ENCODE measurements around the gene PODXL. TPM values are rescaled to one million over a fixed set of nuclear protein-coding genes. Genes with fewer than 3 reads are reported as not detected.

The PODXL gene
- total RNA-seq, 4 donors from 2014 or later: 4.3 to 20.2 (median 13.8) TPM

- 84 to 89% methylated on average over 14 of the region's 14 CpGs for WGBS, 2 donors
- DNase-seq (ENCODE audit: low spot score in 2 of 2): peak in 1 of 2 donors; percentile 70
- intact Hi-C loops (cut with DNase I; ENCODE audit: low total_unique reads): no loop called here
- TF ChIP-seq CTCF (IDR thresholded peaks at IDR 0.05) (no peak), POLR2A (IDR thresholded peaks at IDR 0.05) (no peak)
- H3K4me3 ChIP-seq (ENCODE audit: low read depth, poor library complexity, severe bottlenecking): no peak overlapping the region
Observed at GRCh38 chr7:131504157-131504899, 52.1 kb downstream of the PODXL start.

GRCh38 chr7:131503639-131504038, 52.8 kb downstream of the PODXL start:
- 48 to 54% methylated on average over 6 of the region's 6 CpGs for WGBS, 2 donors
- no peak overlapping the region for H3K4me3 ChIP-seq (ENCODE audit: low read depth, poor library complexity, severe bottlenecking)
- TF ChIP-seq POLR2A (IDR thresholded peaks at IDR 0.05) (no peak), CTCF (IDR thresholded peaks at IDR 0.05) (no peak)
- peak in 1 of 2 donors; percentile 61 for DNase-seq (ENCODE audit: low spot score in 2 of 2)
- intact Hi-C loops (cut with DNase I; ENCODE audit: low total_unique reads): no loop called here

GRCh38 chr7:131502810-131503508, 53.5 kb downstream of the PODXL start:
- WGBS, 2 donors: 29 to 31% methylated on average over 7 to 9 of the region's 9 CpGs
- DNase-seq (ENCODE audit: low spot score in 2 of 2): peak in 1 of 2 donors; percentile 85

GRCh38 chr7:131501930-131502685, 54.3 kb downstream of the PODXL start:
- H3K4me3 ChIP-seq (ENCODE audit: low read depth, poor library complexity, severe bottlenecking): no peak overlapping the region
- intact Hi-C loops (cut with DNase I; ENCODE audit: low total_unique reads): no loop called here
- DNase-seq (ENCODE audit: low spot score in 2 of 2): no peak
- 76 to 78% methylated on average over 14 of the region's 14 CpGs for WGBS, 2 donors
- TF ChIP-seq POLR2A (IDR thresholded peaks at IDR 0.05) (no peak), CTCF (IDR thresholded peaks at IDR 0.05) (no peak)

More at GRCh38 chr7:131502810-131503508, 53.5 kb downstream of the PODXL start:
- intact Hi-C loops (cut with DNase I; ENCODE audit: low total_unique reads): no loop called here
- TF ChIP-seq POLR2A (IDR thresholded peaks at IDR 0.05): no peak
- no peak for TF ChIP-seq CTCF (IDR thresholded peaks at IDR 0.05)
- no peak overlapping the region for H3K4me3 ChIP-seq (ENCODE audit: low read depth, poor library complexity, severe bottlenecking)

- TF ChIP-seq POLR2A (IDR thresholded peaks at IDR 0.05) (no peak), CTCF (IDR thresholded peaks at IDR 0.05) (no peak)
- 65 to 71% methylated on average over 3 of the region's 3 CpGs for WGBS, 2 donors
- no peak overlapping the region for H3K4me3 ChIP-seq (ENCODE audit: low read depth, poor library complexity, severe bottlenecking)
- no peak for DNase-seq (ENCODE audit: low spot score in 2 of 2)
- intact Hi-C loops (cut with DNase I; ENCODE audit: low total_unique reads): no loop called here
Observed at GRCh38 chr7:131501422-131501821, 55.0 kb downstream of the PODXL start.
